Measurements from ENCODE around the gene ACADVL.
A peak's percentile ranks its signal among the peaks of the same experiment; 100 is the strongest.
"Not testable (repeated sequence)": the region's sequence is repeated elsewhere in the genome, so short reads cannot be mapped to it uniquely, and the experiment has no call there.

The ACADVL gene

GRCh38 chr17:7219812-7220592 is at the start of gene ACADVL, which contains the start of gene DLG4:
ACADVL (plus strand) TSS chr17:7219938; CDS start chr17:7219985, 47 bp downstream.
DLG4 (minus strand) TSS chr17:7219836.
- peak; percentile 77 to 78 for ATAC-seq

GRCh38 chr17:7172522-7173191 is 47.1 kb upstream of the ACADVL start:
- not testable (repeated sequence) for ATAC-seq

GRCh38 chr17:7173687-7174602 is 45.8 kb upstream of the ACADVL start:
- peak; percentile 59 to 61 for ATAC-seq

GRCh38 chr17:7174603-7175326 is 45.0 kb upstream of the ACADVL start:
- ATAC-seq: no peak

- no peak for ATAC-seq
Observed at GRCh38 chr17:7175330-7175733, 44.4 kb upstream of the ACADVL start.

- ATAC-seq: no peak
Observed at GRCh38 chr17:7176107-7176840, 43.5 kb upstream of the ACADVL start.

GRCh38 chr17:7176841-7177190 is 42.9 kb upstream of the ACADVL start:
- no peak for ATAC-seq

- ATAC-seq: peak; percentile 63 to 75
Observed at GRCh38 chr17:7177191-7177953, 42.4 kb upstream of the ACADVL start.

GRCh38 chr17:7177954-7178477 is 41.7 kb upstream of the ACADVL start:
- no peak for ATAC-seq

GRCh38 chr17:7178973-7179316 is 40.8 kb upstream of the ACADVL start:
- no peak for ATAC-seq

GRCh38 chr17:7179317-7180254 is 40.2 kb upstream of the ACADVL start, which contains the start of gene ASGR1:
ASGR1 (minus strand) TSS chr17:7179370; CDS start chr17:7178563, 807 bp downstream.
- ATAC-seq: no peak

- ATAC-seq: not testable (repeated sequence)
Observed at GRCh38 chr17:7182101-7182500, 37.6 kb upstream of the ACADVL start.

GRCh38 chr17:7183433-7184090 is 36.2 kb upstream of the ACADVL start:
- ATAC-seq: no peak

GRCh38 chr17:7184091-7184488 is 35.6 kb upstream of the ACADVL start:
- no peak for ATAC-seq

- no peak for ATAC-seq
Observed at GRCh38 chr17:7184647-7185046, 35.1 kb upstream of the ACADVL start.

GRCh38 chr17:7186241-7186640 is 33.5 kb upstream of the ACADVL start:
- ATAC-seq: no peak

- ATAC-seq: no peak
Observed at GRCh38 chr17:7190276-7190917, 29.3 kb upstream of the ACADVL start.

- no peak for ATAC-seq
Observed at GRCh38 chr17:7191069-7191468, 28.7 kb upstream of the ACADVL start.
